Inflammatory macrophage treated with lipopolysaccharide for 4 hours (primary cell): ENCODE measurements around the gene MYO3A.

Experiments used
- DNase-seq: peaks from one replicate; pipeline ENCODE4 v3.0.0-alpha.2; 2020

The MYO3A gene

DNA sequence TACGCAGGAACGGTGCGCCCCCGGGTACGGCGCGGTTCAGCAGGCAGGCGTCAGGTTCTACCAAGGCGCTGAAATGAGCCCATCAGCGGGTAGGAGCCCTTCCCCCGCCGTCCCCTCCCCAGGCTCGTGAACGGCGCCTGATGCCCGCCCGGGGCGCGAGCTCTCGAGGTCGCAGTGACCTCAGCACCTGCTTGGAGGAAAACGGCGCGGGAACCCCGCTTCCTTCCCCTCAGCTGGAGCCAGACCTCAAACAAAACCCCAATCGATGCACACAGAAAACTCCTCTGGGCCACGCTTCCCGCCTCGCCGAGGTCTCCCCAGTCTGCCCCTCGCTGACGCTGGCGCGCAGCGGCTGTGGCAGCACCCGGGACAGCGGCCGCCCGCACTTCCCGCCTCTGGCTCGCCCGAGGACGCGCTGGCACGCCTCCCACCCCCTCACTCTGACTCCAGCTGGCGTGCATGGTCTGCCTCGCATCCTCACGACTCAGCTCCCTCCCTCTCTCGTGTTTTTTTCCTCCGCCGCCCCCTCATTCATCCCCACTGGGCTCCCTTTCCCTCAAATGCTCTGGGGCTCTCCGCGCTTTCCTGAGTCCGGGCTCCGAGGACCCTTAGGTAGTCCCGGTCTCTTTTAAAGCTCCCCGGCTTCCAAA is 282.0 kb downstream of the MYO3A start:
- no peak for DNase-seq

DNA sequence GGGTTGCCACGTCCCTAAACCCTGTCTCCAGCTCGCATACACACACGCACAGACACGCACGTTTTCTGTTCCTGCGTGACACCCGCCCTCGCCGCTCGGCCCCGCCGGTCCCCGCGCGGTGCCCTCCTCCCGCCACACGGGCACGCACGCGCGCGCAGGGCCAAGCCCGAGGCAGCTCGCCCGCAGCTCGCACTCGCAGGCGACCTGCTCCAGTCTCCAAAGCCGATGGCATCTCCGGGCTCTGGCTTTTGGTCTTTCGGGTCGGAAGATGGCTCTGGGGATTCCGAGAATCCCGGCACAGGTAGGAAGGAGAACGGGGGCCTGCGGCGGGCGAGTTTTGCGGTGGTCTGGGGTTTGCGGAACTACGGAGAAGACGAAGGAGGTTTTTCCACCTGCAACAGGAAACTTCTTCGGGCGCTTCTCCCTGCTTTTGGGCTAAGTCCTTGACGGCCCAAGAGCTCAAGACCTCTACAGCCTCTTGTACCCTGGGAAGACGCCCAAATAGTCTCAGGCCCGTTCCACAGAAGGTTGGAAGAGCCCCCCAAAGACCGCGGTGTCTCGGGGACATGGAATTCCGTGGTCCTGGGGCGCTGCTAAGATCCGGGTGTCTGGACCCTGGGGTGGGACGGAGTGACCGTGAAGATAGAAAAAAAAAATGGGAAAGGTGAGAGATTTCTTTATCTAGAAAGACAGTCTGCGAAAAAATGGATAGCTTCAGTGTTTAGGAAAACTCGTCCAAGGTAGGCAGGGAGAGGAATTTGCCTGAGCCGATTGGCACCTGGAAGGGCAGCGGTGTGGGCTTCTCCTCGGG is 282.8 kb downstream of the MYO3A start, which contains the start of gene GAD2:
TSS of gene GAD2 (plus strand) at position 190 of the 811 bp plus-strand sequence. CDS start at position 226, 36 bp downstream.
- DNase-seq: no peak

DNA sequence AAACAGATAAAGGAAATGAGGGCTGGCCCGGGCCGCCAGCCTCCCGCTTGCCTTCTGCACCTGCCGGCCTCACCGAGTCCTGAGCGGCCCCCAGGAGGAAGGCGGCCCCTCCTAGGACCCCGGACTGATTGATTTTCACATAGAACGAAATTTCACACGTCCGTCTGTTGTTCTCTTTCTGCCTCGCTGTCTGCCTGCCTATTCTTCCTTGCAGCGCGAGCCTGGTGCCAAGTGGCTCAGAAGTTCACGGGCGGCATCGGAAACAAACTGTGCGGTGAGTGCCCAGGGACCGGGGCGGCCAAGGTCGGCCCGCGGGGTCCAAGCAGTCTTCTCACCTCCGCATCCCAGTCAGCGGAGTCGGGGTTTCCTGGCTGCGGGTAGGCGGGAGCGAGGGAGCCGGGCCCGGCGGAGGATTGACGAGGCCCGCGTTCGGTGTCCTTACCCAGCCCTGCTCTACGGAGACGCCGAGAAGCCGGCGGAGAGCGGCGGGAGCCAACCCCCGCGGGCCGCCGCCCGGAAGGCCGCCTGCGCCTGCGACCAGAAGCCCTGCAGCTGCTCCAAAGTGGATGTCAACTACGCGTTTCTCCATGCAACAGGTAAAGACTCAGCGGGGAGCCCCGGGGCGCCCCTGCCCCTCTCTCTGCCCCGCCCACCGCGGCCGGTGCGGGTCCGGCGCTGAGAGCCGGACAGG is 283.5 kb downstream of the MYO3A start:
- DNase-seq: no peak

GRCh38 chr10:26219676-26220075 is 285.6 kb downstream of the MYO3A start:
- no peak for DNase-seq

- DNase-seq: no peak
These were observed 286.9 kb downstream of the MYO3A start for GRCh38 chr10:26220901-26221300.

DNA sequence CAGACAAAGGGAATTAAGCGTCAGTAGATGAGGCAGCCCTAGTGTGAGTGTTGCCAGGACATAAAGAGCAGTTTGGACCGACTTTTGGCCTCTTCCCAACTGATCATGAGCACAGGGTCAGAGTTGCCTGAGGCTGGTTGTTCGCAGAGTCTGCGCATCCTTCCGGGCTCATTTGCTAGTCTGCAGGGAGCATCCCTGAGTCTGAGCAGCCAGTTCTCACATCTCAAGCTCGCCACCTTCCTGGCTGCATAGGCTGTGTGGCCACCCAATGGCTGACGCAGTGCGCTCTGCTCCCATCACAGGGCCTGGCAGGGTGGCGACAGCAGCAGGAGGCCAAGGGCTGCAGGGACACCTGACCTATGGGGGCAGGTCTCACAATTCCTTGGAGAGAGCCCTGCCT is 287.5 kb downstream of the MYO3A start:
- DNase-seq: no peak

DNA sequence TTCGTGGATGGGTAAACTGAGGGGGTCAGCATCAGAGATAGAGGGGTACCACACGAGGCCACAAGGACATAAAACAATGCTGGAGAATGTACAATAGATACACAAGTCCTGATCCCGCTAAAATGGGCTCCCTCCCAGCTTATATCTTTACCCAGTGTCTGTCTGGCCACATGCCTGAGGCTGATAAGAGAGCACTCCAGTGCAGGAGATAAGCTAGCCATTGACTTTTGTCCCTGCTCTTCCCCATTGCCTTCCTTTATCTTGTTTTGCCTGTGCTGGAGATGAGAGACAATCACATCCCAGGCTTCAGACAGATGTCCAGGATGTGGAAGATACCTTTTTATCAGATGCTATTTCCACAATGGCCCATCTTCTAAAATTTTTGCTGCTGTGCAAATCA is 288.5 kb downstream of the MYO3A start:
- DNase-seq: no peak

DNA sequence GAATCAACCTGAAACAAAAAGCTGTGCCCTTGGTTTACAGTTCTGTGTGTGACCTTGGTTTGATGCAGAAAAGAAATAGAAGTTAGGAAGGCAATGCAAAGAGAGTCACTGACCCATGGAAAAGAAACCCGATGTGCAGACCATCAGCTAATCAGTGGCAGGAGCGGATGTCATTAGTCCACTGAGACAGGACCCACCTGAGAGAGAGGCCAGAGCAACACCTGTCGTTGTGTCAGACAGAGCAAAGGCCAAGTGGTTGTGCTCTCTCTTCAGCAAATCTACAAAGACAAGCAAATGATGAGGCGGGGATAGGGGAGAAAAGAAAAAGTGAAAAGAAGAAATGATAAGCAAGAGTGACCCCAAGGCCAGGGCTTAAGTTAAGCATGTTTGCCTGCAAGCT is 291.3 kb downstream of the MYO3A start:
- no peak for DNase-seq

DNA sequence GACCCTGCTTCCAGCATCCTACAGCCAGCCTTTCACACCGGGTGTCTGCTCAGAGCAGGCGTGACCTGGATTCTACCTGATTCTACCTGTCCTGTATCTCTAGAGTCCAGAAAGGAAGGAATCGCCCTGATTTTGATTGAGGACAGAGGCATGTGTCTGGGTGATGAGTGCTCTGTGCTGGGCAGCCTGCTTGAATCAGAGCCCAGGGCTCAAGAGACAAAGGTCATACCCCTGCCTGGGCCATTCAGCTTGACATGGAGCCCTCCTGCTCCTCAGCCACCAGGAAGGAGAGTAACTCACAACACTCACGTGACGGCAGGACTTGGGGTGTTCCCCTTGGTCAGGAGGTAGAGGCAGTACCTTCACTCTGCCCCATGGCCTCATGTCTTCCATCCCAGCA is 293.8 kb downstream of the MYO3A start:
- no peak for DNase-seq

GRCh38 chr10:26232174-26232573 is 298.1 kb downstream of the MYO3A start:
- DNase-seq: no peak

- no peak for DNase-seq
These were observed 301.7 kb downstream of the MYO3A start for GRCh38 chr10:26235761-26236160.

DNA sequence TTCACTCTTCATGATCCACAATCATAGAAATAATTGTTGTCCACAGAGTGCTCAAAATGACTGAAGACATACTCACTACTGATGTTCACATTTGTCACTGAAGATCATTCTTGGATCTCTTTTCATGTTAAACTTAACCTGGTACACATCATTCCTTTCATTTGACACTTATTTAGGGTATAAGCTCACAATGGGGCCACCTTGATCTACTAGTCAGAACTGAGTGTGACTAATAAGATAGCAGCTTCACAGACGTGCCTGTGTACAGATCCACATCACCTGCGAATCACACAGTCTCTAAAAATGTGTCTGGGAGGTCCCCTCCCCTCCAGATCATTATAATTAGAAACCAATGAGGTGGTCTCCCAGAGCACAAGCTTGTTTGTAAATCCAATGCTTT is 304.3 kb downstream of the MYO3A start:
- DNase-seq: no peak

- DNase-seq: no peak
These were observed 308.8 kb downstream of the MYO3A start for GRCh38 chr10:26242706-26243350.

DNA sequence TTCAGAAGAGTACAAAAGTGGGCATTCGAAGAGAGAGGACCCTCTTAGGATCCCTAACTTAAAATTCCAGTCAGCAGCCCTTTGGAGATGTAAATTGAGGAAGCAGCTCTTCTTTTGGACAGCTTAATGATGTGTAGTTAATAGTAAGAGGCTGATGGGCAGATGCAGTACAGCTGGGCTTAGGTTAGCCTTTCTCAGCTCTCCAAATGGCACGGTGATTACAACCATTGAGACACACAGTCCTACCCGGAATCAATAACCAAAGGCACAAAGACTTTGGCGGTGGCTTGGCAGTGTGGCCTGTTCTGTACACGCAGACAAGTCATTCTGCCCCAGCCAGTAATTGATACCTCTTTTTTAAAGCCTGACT is 309.3 kb downstream of the MYO3A start:
- no peak for DNase-seq

DNA sequence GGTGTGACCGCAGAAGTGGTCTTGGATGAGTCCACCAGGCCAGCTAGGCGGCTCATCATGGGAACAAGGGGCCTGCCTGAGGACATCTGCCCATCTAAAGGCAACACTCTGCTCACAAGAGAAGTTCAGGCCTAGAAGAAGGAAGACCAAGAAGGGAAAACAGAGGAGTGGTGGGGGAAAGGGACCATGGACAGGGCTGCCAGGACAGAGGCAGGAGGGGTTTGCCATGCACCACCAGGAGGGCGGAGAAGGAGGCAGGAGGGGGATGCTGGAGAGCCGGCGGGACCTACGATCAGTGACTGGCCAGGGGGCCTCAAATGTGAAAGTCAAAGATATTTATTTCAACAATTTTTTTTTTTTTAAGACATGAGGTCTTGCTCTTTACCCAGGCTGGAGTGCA is 315.7 kb downstream of the MYO3A start:
- DNase-seq: no peak

DNA sequence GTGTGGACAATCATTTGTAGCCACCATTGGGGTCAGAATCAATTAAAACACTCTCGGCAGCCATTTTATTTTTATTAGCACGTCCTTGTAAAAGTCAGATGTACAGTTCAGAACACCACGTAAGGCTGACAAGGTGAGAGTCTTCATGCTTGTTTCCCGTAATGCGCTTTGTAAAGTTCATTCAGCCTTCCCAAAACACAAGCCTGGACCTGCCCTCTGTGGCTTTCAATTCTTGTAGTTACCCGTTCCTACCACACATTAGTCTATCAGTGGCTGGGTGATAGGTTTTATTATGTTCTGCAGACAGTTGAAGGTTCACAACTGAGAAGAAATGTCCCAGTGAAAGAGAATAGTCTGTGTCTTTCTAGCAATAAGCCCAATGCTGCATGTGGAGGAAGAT is 317.9 kb downstream of the MYO3A start:
- DNase-seq: no peak

- DNase-seq: no peak
These were observed 320.6 kb downstream of the MYO3A start for GRCh38 chr10:26254616-26255015.

GRCh38 chr10:26259341-26259740 is 325.3 kb downstream of the MYO3A start:
- DNase-seq: no peak
